Neural cell (in vitro differentiated cells): ENCODE data around the gene PTPN20.
"Not testable (repeated sequence)": the region's sequence is repeated elsewhere in the genome, so short reads cannot be mapped to it uniquely, and the experiment has no call there.

Experiments
- EZH2 ChIP-seq: fragments of 200-600, 300-800 bp; shearing (Covaris generic), sonication (generic); IDR thresholded peaks from 2 replicates; pipeline ENCODE4 v1.6.1; 2014; ENCODE audit warnings: antibody characterized with exemption, low read length, borderline replicate concordance, mild to moderate bottlenecking; ENCODE audit not compliant: insufficient read depth, poor library complexity, severe bottlenecking
- POLR2AphosphoS5 ChIP-seq: IDR thresholded peaks from 2 replicates; pipeline ENCODE4 v1.6.1; 2012
- TF ChIP-seq, protein P1 (sequence below): fragments of 450-650 bp; IDR thresholded peaks from 2 replicates; pipeline ENCODE4 v1.5.1; 2014; ENCODE audit warnings: antibody characterized with exemption, mild to moderate bottlenecking, moderate library complexity; ENCODE audit not compliant: poor library complexity, severe bottlenecking

DNA sequence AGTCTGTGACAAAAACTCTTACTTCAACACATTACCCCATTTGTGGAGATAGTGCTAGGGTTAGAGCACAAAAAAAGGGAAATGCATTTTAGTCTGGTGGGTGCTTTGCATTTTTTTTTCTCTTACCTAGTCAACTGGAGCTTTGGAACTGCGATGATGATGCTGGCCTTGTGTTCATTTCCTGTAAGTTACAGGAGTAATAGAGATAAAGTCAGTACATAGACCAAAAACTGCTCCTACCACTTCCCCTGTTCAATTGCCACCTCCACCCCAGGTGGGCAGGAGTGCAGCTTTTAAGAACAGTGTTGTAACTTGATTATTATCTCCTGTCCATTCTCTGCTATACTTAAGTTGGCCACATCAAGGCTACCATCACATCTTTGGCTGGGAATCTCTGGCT, 29.9 kb downstream of the PTPN20 start:
- TF ChIP-seq, protein P1, sequence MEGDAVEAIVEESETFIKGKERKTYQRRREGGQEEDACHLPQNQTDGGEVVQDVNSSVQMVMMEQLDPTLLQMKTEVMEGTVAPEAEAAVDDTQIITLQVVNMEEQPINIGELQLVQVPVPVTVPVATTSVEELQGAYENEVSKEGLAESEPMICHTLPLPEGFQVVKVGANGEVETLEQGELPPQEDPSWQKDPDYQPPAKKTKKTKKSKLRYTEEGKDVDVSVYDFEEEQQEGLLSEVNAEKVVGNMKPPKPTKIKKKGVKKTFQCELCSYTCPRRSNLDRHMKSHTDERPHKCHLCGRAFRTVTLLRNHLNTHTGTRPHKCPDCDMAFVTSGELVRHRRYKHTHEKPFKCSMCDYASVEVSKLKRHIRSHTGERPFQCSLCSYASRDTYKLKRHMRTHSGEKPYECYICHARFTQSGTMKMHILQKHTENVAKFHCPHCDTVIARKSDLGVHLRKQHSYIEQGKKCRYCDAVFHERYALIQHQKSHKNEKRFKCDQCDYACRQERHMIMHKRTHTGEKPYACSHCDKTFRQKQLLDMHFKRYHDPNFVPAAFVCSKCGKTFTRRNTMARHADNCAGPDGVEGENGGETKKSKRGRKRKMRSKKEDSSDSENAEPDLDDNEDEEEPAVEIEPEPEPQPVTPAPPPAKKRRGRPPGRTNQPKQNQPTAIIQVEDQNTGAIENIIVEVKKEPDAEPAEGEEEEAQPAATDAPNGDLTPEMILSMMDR: not testable (repeated sequence)
- TF ChIP-seq POLR2AphosphoS5, EZH2: not testable (repeated sequence)
